IMR-90 (cell line): ENCODE results near the gene NEDD4L. TPM values are rescaled to one million over a fixed set of nuclear protein-coding genes. Genes with fewer than 3 reads are reported as not detected.

Source experiments
- ATAC-seq: fragments of 200-7000 bp; cut with Tn5 transposase; 2 replicates; pipeline ENCODE4 v1.9.1; 2020; ENCODE audit warnings: low read depth, mild to moderate bottlenecking, moderate library complexity
- BruUV-seq: library from RNA; stranded (reverse); fragments of 400-500 nt; replicated peaks from 2 replicates; lab custom pipeline; 2021; lab: Mats Ljungman, UMichigan
- CTCF ChIA-PET: fragments of 300-600 bp; formaldehyde crosslinking; extraction: SDS; loops from one replicate; lab custom pipeline; 2021; ENCODE audit warnings: antibody characterized with exemption; lab: Yijun Ruan, JAX
- POLR2A ChIA-PET: fragments of 300-600 bp; sonication (Branson Sonifier 250); formaldehyde crosslinking; loops from one replicate; lab custom pipeline; 2022; ENCODE audit warnings: antibody characterized with exemption; ENCODE audit not compliant: unreplicated experiment; lab: Charles Lee
- DNase-seq: peaks from one replicate; pipeline ENCODE4 v3.0.0; 2013
- H2AFZ ChIP-seq: replicated peaks from 2 replicates; pipeline ENCODE3; 2013; ENCODE audit warnings: low read length, mild to moderate bottlenecking; ENCODE audit not compliant: poor library complexity
- H2AK5ac ChIP-seq: 2 replicates; pipeline ENCODE4 v1.6.1; 2013; ENCODE audit warnings: low read depth, low read length, inconsistent platforms
- H2AK9ac ChIP-seq: replicated peaks from 2 replicates; pipeline ENCODE3; 2013; ENCODE audit warnings: mild to moderate bottlenecking, low read depth, low read length, moderate library complexity; ENCODE audit not compliant: poor library complexity
- H2BK120ac ChIP-seq: 2 replicates; pipeline ENCODE4 v1.6.1; 2013; ENCODE audit warnings: low read depth, low read length, inconsistent platforms
- H2BK15ac ChIP-seq: 3 replicates; pipeline ENCODE4 v1.6.1; 2013; ENCODE audit warnings: low read depth, low read length, inconsistent platforms
- H2BK20ac ChIP-seq: 2 replicates; pipeline ENCODE4 v1.6.1; 2013; ENCODE audit warnings: low read depth, mild to moderate bottlenecking, inconsistent platforms, low read length, moderate library complexity
- H2BK5ac ChIP-seq: 2 replicates; pipeline ENCODE4 v1.6.1; 2013; ENCODE audit warnings: mild to moderate bottlenecking, low read depth, low read length, inconsistent platforms; ENCODE audit not compliant: poor library complexity, severe bottlenecking
- H3K14ac ChIP-seq: replicated peaks from 2 replicates; pipeline ENCODE4 v1.6.1; 2013; ENCODE audit warnings: low read depth, low read length, inconsistent platforms
- H3K18ac ChIP-seq: 2 replicates; pipeline ENCODE4 v1.6.1; 2013; ENCODE audit warnings: low read depth, low read length, control low read depth
- H3K23ac ChIP-seq: 2 replicates; pipeline ENCODE4 v1.6.1; 2013; ENCODE audit warnings: low read depth, low read length, inconsistent platforms
- H3K27ac ChIP-seq: 2 replicates; pipeline ENCODE4 v1.5.1; 2013; ENCODE audit warnings: mild to moderate bottlenecking, control low read depth, low read length; ENCODE audit not compliant: insufficient read depth
- H3K27me3 ChIP-seq: 2 replicates; pipeline ENCODE4 v1.6.1; 2013; ENCODE audit warnings: low read length; ENCODE audit not compliant: control insufficient read depth, insufficient read depth
- H3K36me3 ChIP-seq: 2 replicates; pipeline ENCODE4 v1.6.1; 2013; ENCODE audit warnings: low read length, mixed read lengths; ENCODE audit not compliant: control insufficient read depth, insufficient read depth
- H3K4ac ChIP-seq: 2 replicates; pipeline ENCODE4 v1.6.1; 2013; ENCODE audit warnings: low read depth, low read length, inconsistent platforms
- H3K4me1 ChIP-seq: 2 replicates; pipeline ENCODE4 v1.6.1; 2013; ENCODE audit warnings: low read length, mixed read lengths; ENCODE audit not compliant: control insufficient read depth, insufficient read depth
- H3K4me2 ChIP-seq: 2 replicates; pipeline ENCODE4 v1.6.1; 2013; ENCODE audit warnings: low read depth, mild to moderate bottlenecking, control low read depth, low read length, moderate library complexity
- H3K4me3 ChIP-seq: 2 replicates; pipeline ENCODE4 v1.5.1; 2013; ENCODE audit warnings: low read depth, mild to moderate bottlenecking, control low read depth, low read length, moderate library complexity; ENCODE audit not compliant: insufficient read depth
- H3K56ac ChIP-seq: 2 replicates; pipeline ENCODE4 v1.6.1; 2013; ENCODE audit warnings: low read length, inconsistent platforms; ENCODE audit not compliant: insufficient read depth; ENCODE audit errors: extremely low read depth
- H3K79me1 ChIP-seq, 2 experiments: 2 replicates each; pipeline ENCODE4 v1.6.1; 2013; ENCODE audit warnings: low read length in 2 of 2, inconsistent platforms in 1 of 2, low read depth in 1 of 2
- H3K9ac ChIP-seq: 2 replicates; pipeline ENCODE4 v1.6.1; 2013; ENCODE audit warnings: low read depth, low read length, control low read depth
- H3K9me1 ChIP-seq: 2 replicates; pipeline ENCODE4 v1.6.1; 2013; ENCODE audit warnings: low read length, inconsistent platforms; ENCODE audit not compliant: insufficient read depth
- H3K9me3 ChIP-seq: 2 replicates; pipeline ENCODE4 v1.6.1; 2013; ENCODE audit warnings: low read length; ENCODE audit not compliant: control insufficient read depth, insufficient read depth
- H4K20me1 ChIP-seq: 2 replicates; pipeline ENCODE4 v1.6.1; 2013; ENCODE audit warnings: low read length, inconsistent platforms; ENCODE audit not compliant: insufficient read depth
- H4K5ac ChIP-seq: 2 replicates; pipeline ENCODE4 v1.6.1; 2013; ENCODE audit warnings: mild to moderate bottlenecking, low read depth, low read length, control low read depth
- H4K8ac ChIP-seq, 2 experiments: 2 replicates each; pipeline ENCODE4 v1.6.1; 2013; ENCODE audit warnings: low read depth in 2 of 2, low read length in 2 of 2, control low read depth in 1 of 2, inconsistent platforms in 1 of 2
- H4K91ac ChIP-seq: 2 replicates; pipeline ENCODE4 v1.6.1; 2013; ENCODE audit warnings: low read depth, low read length, inconsistent platforms; ENCODE audit not compliant: insufficient read depth
- CEBPB ChIP-seq: IDR thresholded peaks from 2 replicates; pipeline ENCODE4 v1.6.1; 2012; ENCODE audit warnings: low read depth, low read length, improper control_type of control experiment
- ELK1 ChIP-seq: fragments of 150-350 bp; IDR thresholded peaks from 2 replicates; pipeline ENCODE4 v1.6.1; 2016; ENCODE audit warnings: low read depth, mild to moderate bottlenecking, low read length, moderate library complexity, borderline replicate concordance
- MAZ ChIP-seq: IDR thresholded peaks from 2 replicates; pipeline ENCODE4 v1.6.1; 2012; ENCODE audit warnings: low read depth, mild to moderate bottlenecking, low read length, improper control_type of control experiment, moderate library complexity, borderline replicate concordance
- MXI1 ChIP-seq: IDR thresholded peaks from 2 replicates; pipeline ENCODE4 v1.6.1; 2012; ENCODE audit warnings: low read depth, mild to moderate bottlenecking, low read length, moderate library complexity, borderline replicate concordance
- NFE2L2 ChIP-seq: fragments of 150-350 bp; IDR thresholded peaks from 2 replicates; pipeline ENCODE4 v1.6.1; 2016; ENCODE audit warnings: low read depth, mild to moderate bottlenecking, low read length
- POLR2A ChIP-seq: IDR thresholded peaks from 2 replicates; pipeline ENCODE4 v1.6.1; 2012; ENCODE audit warnings: mild to moderate bottlenecking, low read depth, low read length
- RAD21 ChIP-seq: IDR thresholded peaks from 2 replicates; pipeline ENCODE4 v1.6.1; 2012; ENCODE audit warnings: low read length, improper control_type of control experiment
- RFX5 ChIP-seq: IDR thresholded peaks from 2 replicates; pipeline ENCODE4 v1.8.0; 2012; ENCODE audit warnings: low read depth, mild to moderate bottlenecking, low read length, moderate library complexity
- SMC3 ChIP-seq: fragments of 150-350 bp; IDR thresholded peaks from 2 replicates; pipeline ENCODE4 v1.6.1; 2016; ENCODE audit warnings: low read depth, mild to moderate bottlenecking, antibody characterized with exemption, low read length, moderate library complexity
- WGBS, 2 experiments: methylation state at CpG; one replicate each; pipeline versions ENCODE4 v1.1.5 to v1.1.7; 2013; ENCODE audit warnings: missing lambda C conversion rate in 2 of 2; ENCODE audit not compliant: insufficient read length in 1 of 2; ENCODE audit errors: extremely low coverage in 2 of 2; 5-methylcytosine and 5-hydroxymethylcytosine counted together
- dilution Hi-C: fragments of 300-500 bp; cut with HindIII; formaldehyde crosslinking; loops from one replicate; pipeline ENCODE4 v1.14.3; 2018; ENCODE audit warnings: low sequenced_read_pairs; ENCODE audit not compliant: unreplicated experiment
- in situ Hi-C: fragments of 300-500 bp; cut with MboI; formaldehyde crosslinking; loops from 3 replicates; pipeline ENCODE4 v1.14.3; 2019; ENCODE audit warnings: low sequenced_read_pairs, inconsistent platforms, mixed read lengths
- intact Hi-C: fragments of 100-400 bp; cut with micrococcal nuclease; formaldehyde crosslinking; loops from 2 replicates; pipeline ENCODE4 v1.10.0; 2022
- polyA plus RNA-seq, 3 experiments: library from polyadenylated mRNA; depleted of rRNA; stranded (reverse); fragments of >200 nt; gene quantifications; 2 replicates each; pipeline ENCODE4 v1.2.3, GENCODE V29; 2012; ENCODE audit warnings: low replicate concordance in 1 of 3
- total RNA-seq: library from RNA; depleted of rRNA; stranded (reverse); fragments of >200 nt; gene quantifications from 2 replicates; pipeline ENCODE4 v1.2.3, GENCODE V29; 2012
- TF ChIP-seq, protein P1 (sequence below): conservative IDR thresholded peaks from 2 replicates; pipeline ENCODE4 v1.5.1; 2012; ENCODE audit warnings: mild to moderate bottlenecking, low read depth, low read length, improper control_type of control experiment
- TF ChIP-seq, protein P2 (sequence below): fragments of 150-350 bp; IDR thresholded peaks from 2 replicates; pipeline ENCODE4 v1.6.1; 2017; ENCODE audit warnings: mild to moderate bottlenecking, antibody characterized with exemption, low read length, low read depth

The NEDD4L gene
- total and polyA plus RNA-seq, 2 of the 4 experiments (the other 2 are of a cell fraction) = 10.0 to 10.9 TPM

GRCh38 chr18:58119819-58120218 lies 75.8 kb downstream of the NEDD4L start:
- H3K27ac ChIP-seq = no peak overlapping the region

More at GRCh38 chr18:58119819-58120218, 75.8 kb downstream of the NEDD4L start:
- H4K20me1 ChIP-seq = no peaks in the 10 kb centered on the region
- no peaks in the 10 kb centered on the region for H3K79me1 ChIP-seq
- BruUV-seq = no TSS peak
- H2BK120ac ChIP-seq = no peak overlapping the region
- no peak overlapping the region for H2BK20ac ChIP-seq
- ChIA-PET POLR2A (no interaction called here), CTCF (no interaction called here)
- no peak for TF ChIP-seq RFX5
- TF ChIP-seq NFE2L2 = no peak
- no peak for TF ChIP-seq POLR2A
- TF ChIP-seq, protein P1, sequence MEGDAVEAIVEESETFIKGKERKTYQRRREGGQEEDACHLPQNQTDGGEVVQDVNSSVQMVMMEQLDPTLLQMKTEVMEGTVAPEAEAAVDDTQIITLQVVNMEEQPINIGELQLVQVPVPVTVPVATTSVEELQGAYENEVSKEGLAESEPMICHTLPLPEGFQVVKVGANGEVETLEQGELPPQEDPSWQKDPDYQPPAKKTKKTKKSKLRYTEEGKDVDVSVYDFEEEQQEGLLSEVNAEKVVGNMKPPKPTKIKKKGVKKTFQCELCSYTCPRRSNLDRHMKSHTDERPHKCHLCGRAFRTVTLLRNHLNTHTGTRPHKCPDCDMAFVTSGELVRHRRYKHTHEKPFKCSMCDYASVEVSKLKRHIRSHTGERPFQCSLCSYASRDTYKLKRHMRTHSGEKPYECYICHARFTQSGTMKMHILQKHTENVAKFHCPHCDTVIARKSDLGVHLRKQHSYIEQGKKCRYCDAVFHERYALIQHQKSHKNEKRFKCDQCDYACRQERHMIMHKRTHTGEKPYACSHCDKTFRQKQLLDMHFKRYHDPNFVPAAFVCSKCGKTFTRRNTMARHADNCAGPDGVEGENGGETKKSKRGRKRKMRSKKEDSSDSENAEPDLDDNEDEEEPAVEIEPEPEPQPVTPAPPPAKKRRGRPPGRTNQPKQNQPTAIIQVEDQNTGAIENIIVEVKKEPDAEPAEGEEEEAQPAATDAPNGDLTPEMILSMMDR = no peak
- TF ChIP-seq RAD21 = no peak
- TF ChIP-seq, protein P2, sequence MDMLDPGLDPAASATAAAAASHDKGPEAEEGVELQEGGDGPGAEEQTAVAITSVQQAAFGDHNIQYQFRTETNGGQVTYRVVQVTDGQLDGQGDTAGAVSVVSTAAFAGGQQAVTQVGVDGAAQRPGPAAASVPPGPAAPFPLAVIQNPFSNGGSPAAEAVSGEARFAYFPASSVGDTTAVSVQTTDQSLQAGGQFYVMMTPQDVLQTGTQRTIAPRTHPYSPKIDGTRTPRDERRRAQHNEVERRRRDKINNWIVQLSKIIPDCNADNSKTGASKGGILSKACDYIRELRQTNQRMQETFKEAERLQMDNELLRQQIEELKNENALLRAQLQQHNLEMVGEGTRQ = no peak
- no peak for TF ChIP-seq SMC3
- TF ChIP-seq CEBPB = no peak
- no peak for TF ChIP-seq MAZ
- TF ChIP-seq ELK1 = no peak
- no peak for TF ChIP-seq MXI1
- H3K9ac ChIP-seq = no peak overlapping the region
- no peak overlapping the region for H4K91ac ChIP-seq
- no peak overlapping the region for H2AK9ac ChIP-seq
- no peaks in the 10 kb centered on the region for H3K9me1 ChIP-seq
- no peak overlapping the region for H3K14ac ChIP-seq
- H3K56ac ChIP-seq = no peak overlapping the region
- no peak overlapping the region for H3K23ac ChIP-seq
- H3K27me3 ChIP-seq = no peaks in the 10 kb centered on the region
- no peak overlapping the region for H3K4me2 ChIP-seq
- no peaks in the 10 kb centered on the region for H3K36me3 ChIP-seq
- H3K4ac ChIP-seq = no peak overlapping the region; the same call in 1 of the 2 replicates
- 90% methylated on average over 2 of the region's 9 CpGs; no CpG with 5 or more reads in 1 of the 2 experiments for WGBS, 2 experiments
- no peak for DNase-seq
- ATAC-seq = no peak
- no peak overlapping the region for H2AK5ac ChIP-seq
- H4K5ac ChIP-seq = no peak overlapping the region
- intact Hi-C loops (loop anchor here (5.0 kb wide), 3 partner anchors 62 to 488 kb away; no protein-coding TSS in a partner anchor), dilution Hi-C loops (no loop called here), in situ Hi-C loops (loop anchor here (5.0 to 25.0 kb wide), 2 partner anchors 238 to 483 kb away; no protein-coding TSS in a partner anchor)
- no peak overlapping the region for H2AFZ ChIP-seq
- H2BK5ac ChIP-seq = no peak overlapping the region
- no peaks in the 10 kb centered on the region for H3K9me3 ChIP-seq
- H2BK15ac ChIP-seq = no peak overlapping the region
- H3K4me3 ChIP-seq = no peak overlapping the region
- H4K8ac ChIP-seq = no peak overlapping the region
- peaks cover 8% of the 10 kb centered on the region for H3K4me1 ChIP-seq
- H3K18ac ChIP-seq = no peak overlapping the region
